GM11168 (cell line): ENCODE data around the gene FDXR.

Experiments used
- in situ Hi-C: fragments of 300-500 bp; cut with MboI; formaldehyde crosslinking; loops from one replicate; pipeline ENCODE4 v1.12.0; 2022; ENCODE audit warnings: low sequenced_read_pairs; ENCODE audit not compliant: unreplicated experiment

Gene FDXR

DNA sequence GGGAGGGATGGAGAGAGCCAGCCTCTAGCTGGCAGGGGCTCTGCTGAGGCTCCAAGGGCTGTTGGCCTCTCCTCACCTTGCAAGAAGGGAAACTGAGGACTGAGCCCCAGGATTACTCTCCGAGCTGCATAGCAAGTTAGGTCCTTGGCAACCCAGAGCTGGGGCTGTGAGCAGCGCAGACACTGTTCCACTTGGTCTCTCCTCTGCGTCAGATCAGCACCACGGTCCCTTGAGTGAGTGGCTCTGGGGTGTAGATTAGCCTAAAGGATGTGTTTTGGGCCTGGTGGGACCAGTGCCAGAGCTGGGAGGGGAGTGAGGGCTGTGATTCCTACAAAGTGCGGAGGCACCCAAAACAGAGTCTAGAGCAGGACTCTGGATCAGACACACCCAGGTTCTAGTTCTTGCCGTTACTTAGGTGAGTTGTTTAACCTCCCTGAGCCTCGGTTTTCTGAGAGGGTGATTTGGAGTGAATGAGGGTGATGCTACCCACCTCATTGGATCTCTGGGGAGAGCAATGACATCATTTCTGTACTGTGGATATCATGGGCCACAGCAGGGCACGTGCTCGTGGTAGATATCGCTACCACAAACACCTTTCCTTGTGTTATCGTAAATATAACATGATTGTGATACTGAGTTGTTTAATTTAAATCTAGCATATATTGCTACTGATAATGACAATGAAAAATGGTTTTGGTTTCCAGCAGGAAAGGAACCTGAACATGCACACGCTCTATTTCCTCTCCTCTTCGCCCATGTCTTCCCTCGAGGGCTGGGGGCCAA lies 28.8 kb upstream of the FDXR start:
- in situ Hi-C loops = no loop called here

DNA sequence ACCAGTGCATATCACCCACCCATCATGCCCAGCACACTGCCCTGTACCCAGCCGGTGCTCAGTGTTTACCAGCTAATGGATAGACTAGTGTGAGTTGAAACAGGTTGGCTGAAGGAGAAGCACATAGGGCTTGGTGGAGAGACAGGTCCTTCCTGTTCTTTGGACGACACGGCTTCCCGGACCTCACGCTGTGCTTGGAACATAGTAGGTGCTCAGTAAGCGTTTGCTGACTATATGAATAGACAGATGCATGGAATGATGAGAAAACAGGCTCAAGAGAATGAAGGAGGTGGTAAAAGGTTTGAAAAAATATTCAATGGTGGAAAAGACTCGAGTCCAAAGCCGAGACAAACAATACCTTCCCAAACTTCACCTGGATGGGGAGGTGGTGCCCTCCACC lies 27.4 kb upstream of the FDXR start:
- in situ Hi-C loops = no loop called here

DNA sequence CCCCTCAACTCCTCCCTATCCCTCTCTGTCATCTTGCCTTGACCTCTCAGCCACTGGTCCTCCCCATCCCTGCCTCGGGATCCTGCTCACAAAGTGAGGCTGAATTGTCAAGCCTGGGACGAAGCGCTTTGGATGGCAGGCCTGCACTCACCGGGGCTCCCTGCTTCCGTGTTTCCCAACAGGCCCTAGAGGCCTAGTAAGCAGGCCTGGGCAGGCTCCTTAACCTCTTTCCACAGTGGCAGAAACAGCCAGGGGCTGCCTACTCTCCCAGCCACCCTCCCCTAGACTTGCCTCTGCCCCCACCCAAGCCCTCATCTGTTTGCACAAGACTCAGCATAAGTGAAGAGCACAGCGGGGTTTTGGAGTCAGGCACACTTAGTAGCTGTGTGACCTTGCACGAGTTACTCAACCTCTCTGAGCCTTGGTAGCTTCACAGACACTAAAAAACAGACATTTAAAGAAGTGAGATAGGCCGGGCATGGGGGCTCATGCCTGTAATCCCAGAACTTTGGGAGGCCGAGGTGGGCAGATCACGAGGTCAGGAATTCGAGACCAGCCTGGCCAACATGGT lies 25.7 kb upstream of the FDXR start:
- in situ Hi-C loops = no loop called here

DNA sequence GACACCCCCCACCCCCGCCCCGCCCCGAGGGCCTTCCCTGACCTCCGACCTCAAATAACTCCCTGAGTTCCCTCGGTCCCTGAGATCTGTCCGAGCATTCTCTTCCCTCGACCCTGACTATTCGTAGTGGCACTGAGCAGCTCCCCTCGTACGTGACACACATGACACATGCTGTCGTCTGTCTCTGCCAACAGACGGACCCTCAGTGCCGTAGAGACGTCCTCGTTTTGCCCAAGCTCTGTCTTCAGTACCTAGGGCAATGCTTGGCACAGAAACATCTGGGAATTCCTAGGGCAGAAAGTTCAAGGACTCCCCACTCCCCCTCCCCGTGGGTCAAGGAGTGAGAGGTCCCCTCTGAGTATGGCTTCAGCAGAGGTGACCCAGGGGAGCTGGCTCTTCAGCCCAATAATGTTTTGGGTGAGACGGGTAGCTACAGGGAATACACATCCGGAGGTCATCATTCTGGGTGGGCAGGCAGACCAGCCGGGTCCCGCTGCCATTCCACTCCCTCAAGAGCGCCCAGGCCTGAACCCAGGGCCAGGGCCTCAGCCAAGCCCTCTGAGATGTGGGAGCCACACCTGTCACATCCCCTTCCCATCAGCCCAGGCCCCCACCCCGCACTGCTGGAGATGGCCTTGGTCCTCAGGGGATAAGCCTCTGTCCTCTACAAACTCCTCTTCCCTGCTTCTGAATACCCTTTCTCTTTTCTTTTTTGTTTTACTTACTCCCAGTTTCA lies 21.3 kb upstream of the FDXR start:
- in situ Hi-C loops = no loop called here

DNA sequence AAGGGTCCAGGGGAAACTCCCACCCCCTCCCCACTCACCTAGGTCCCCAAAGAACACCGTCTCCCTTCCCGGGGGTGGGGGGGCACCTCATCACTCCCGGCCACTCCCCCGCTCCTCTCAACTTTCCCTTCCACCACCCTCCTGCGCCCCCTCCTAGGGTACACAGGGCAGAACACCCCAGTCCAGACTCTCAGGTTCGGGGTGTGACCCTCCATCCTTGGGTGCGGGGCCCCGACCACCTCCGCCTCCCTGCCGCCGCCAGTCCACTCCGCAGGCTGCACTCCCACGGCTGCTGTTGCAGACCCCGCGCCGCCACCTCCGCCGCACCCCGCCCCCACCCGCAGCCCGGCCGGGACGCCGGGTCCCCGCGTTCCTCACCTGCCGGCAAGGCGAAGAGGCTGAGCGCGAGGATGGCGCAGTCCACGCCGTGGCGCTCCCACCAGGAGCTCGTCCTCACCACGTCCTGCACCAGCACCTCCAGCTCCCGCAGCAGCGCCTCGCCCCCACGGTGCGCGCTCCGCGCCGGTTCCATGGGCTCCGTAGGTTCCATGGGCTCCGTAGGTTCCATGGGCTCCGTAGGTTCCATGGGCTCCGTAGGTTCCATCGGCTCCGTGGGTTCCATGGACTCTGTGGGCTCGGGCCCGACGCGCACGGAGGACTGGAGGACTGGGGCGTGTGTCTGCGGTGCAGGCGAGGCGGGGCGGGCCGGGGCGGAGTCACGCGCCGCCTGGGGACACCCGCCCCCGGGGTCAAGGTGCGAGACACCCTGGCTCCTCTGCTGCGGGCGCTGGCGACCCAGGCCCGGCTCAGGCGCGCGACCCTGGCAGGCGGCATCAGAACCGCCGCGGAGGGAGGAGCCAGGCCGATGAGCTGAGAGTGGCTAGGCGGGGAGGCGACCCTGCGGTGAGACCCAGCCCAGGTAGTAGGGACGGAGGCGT lies 20.4 kb upstream of the FDXR start, which contains the start of gene FADS6:
Gene FADS6, minus strand, starts transcription at position 660 of the 938 bp plus-strand sequence. Its CDS starts 38 bp downstream, at position 622.
- in situ Hi-C loops = no loop called here

DNA sequence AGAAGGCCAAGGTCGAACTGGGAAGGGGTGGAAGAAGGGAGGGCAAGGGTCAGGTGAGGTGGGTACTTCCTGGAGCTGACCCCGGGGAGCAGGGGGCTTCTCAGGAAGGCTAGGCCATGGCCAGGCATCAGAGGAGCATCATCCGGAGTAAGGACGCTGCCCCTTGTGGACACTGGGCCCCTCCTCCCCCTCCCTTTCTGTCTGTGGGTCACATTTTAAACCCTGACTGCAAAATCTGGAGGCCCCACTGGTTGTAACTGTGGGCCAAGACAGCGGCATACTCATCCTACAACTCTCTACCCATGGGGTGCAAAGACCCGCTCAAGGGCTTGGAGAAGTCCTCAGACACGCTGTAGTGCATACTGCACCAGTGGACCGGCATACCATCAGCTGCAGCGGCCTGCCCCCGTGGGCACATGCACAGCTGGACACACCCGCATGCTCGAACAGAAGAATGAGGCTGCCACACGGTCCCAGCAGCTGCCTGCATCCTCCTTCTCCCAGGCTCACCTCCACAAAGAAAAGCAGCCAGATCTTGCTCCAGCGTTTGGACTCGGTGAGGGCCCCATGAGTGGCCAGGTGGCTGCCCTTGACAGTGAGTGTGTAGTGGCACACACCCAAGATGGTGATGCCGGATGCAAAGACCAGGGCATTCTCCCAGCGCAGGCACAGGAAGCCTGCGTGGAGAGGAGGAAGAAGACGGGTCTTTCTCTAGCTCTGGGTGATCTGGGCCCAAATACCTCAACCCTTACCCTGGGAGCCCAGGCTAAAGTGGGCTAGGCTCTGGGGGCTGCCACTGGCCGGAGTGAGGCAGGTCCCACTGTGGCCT lies 19.4 kb upstream of the FDXR start:
- in situ Hi-C loops = no loop called here

DNA sequence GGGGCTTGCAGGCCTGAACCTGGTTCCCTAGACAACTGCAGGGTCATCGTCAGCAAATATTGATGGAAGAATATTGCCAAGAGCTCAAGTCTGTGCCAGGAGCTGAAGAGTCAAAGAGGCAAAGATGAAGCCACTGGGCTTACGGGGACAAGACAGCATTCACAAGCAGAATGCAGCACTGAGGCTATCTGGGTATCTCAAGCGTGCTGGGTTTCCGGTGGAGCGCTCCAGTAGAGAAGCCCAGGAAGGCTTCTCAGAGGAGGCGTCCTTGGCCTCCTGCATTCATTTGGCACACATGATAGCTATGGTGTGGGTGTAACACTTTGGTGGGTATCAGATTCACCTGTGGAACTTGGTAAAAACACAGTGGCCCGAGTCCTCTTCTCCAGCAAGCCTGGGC lies 17.8 kb upstream of the FDXR start:
- in situ Hi-C loops = no loop called here

DNA sequence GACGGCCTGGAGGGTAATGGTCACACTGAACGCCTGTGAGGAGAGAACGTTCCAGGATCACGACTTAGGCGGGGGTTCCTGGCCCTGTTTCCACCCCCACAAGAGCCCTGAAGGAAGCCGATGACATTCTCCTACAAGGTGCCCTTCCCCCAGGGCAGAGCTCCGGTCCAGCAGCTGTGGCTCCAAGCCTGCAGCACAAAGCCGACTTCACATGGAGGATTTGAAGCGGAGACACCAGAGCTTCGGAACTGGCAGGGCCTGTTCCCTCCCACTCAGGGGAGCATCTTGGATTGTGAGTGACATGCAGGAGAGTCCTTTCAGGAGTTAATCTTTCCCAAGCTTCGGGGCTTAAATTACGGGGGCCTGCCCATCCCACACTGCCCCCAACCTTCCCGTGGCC lies 15.7 kb upstream of the FDXR start:
- in situ Hi-C loops = no loop called here

GRCh38 chr17:74883241-74883745 lies 10.5 kb upstream of the FDXR start:
- in situ Hi-C loops = no loop called here

- in situ Hi-C loops = no loop called here
Observed at GRCh38 chr17:74882517-74883240, 9.9 kb upstream of the FDXR start.

GRCh38 chr17:74881073-74881472 lies 8.3 kb upstream of the FDXR start:
- in situ Hi-C loops = no loop called here

DNA sequence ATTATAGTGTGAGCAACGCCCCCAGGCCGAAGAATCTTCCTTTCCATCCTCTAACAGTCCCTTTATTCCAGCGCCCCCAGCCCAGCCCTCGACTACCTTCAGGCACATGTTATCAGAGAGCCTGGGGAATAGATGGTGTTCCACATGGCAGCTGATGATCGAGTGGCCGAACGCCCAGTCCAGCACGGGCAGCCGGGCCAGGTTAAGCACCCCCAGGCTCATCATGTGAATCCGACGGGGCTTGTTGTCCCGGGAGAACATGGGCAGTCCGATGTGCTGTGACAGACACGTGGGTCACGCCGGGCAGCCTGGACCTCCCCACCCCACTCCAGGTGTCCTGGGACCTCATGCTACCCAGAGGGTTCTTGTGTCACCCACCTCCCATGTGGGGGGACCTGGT lies 6.5 kb upstream of the FDXR start:
- in situ Hi-C loops = no loop called here

- in situ Hi-C loops = no loop called here
Observed at GRCh38 chr17:74878658-74879057, 5.9 kb upstream of the FDXR start.

- in situ Hi-C loops = no loop called here
Observed at GRCh38 chr17:74877592-74878548, 5.1 kb upstream of the FDXR start.

- in situ Hi-C loops = no loop called here
Observed at GRCh38 chr17:74875977-74876593, 3.3 kb upstream of the FDXR start.

DNA sequence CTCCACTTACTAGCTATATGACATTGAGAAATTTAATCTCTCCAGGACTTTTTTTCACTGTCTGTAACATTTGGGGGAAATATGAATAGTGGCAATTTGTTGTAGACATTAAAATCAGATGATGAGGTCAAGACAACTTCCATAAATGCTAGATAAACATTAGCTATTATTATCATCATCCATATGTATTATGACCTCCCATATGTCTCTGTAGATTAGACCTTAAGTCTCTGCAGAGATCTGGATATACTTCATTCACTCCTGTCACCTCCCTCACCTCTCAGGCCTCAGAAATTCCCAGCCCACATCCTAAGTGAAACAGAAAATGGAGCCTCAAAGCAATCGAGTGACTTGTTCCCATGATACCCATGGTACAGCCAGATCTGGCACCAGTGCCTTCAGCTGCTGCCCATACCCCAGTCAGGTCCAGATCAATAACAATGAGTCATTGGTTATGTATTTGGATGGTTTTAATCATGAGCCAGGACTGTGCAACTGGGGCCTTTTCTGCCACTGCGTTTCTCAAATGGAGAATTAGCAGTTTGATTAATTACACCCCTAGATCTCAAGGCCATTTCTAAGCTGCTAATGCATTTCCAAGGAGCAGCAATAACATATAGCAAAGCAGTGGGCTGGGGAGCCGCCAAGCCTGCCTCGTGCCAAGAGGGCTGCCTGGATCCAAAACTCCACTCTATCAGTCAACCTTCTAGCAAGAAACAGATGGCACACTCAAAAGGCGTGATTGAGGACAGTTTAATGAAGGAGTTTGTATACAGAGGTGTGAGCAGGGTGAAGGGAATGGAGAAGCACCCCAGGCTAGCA lies 2.6 kb upstream of the FDXR start:
- in situ Hi-C loops = no loop called here
